Renal cortex interstitium (tissue), 3 donors: ENCODE results near the gene NEU1. TPM values are rescaled to one million over a fixed set of nuclear protein-coding genes. Genes with fewer than 3 reads are reported as not detected.

Source experiments
- polyA plus RNA-seq, 3 donors: library from polyadenylated mRNA; unstranded; fragments of 120-200 nt; gene quantifications; one replicate each; pipeline ENCODE4 v1.2.1, GENCODE V29; 2013; ENCODE audit not compliant: insufficient read length in 3 of 3

The NEU1 gene
- polyA plus RNA-seq, 3 donors = 74.6 to 79.3 (median 78.1) TPM

Other genes with a start within 250 kb of the NEU1 start
- gene AIF1, start 247.6 kb downstream of the NEU1 start, polyA plus RNA-seq = 10 to 100 TPM; 63.3 to 80.6 (median 78.2) TPM
- 100 to 1,000 TPM; 161 to 211 (median 207) TPM for gene PRRC2A, start 242.1 kb downstream of the NEU1 start, polyA plus RNA-seq
- 100 to 1,000 TPM; 243 to 263 (median 257) TPM for gene BAG6, start 210.2 kb downstream of the NEU1 start, polyA plus RNA-seq
- 100 to 1,000 TPM; 105 to 114 (median 110) TPM for gene APOM, start 206.9 kb downstream of the NEU1 start, polyA plus RNA-seq
- 10 to 100 TPM; 17.3 to 22.9 (median 18.4) TPM for gene C6orf47, start 202.0 kb downstream of the NEU1 start, polyA plus RNA-seq
- gene GPANK1, start 197.8 kb downstream of the NEU1 start, polyA plus RNA-seq = 10 to 100 TPM; 28.1 to 33.1 (median 29.9) TPM
- 100 to 1,000 TPM; 232 to 252 (median 246) TPM for gene CSNK2B, start 196.7 kb downstream of the NEU1 start, polyA plus RNA-seq
- 10 to 100 TPM; 22.8 to 30.6 (median 25.3) TPM for gene LY6G5B, start 192.8 kb downstream of the NEU1 start, polyA plus RNA-seq
- gene LY6G5C, start 181.8 kb downstream of the NEU1 start, polyA plus RNA-seq = 1 to 10 TPM; 2.4 to 3.5 (median 3.4) TPM
- gene ABHD16A, start 159.5 kb downstream of the NEU1 start, polyA plus RNA-seq = 10 to 100 TPM; 52.4 to 70.9 (median 61.6) TPM
- gene LY6G6F, start 156.0 kb downstream of the NEU1 start, polyA plus RNA-seq = 1 to 10 TPM in 1 of 3 donors, under 1 TPM in 2; 0.44 to 1.2 (median 0.73) TPM
- under 1 TPM in 1 of 3 donors, not detected in 2; 0.20 TPM for gene LY6G6D, start 147.5 kb downstream of the NEU1 start, polyA plus RNA-seq
- under 1 TPM in 2 of 3 donors, not detected in 1; 0.26 to 0.41 TPM for gene LY6G6C, start 141.1 kb downstream of the NEU1 start, polyA plus RNA-seq
- 1 to 10 TPM; 1.6 TPM for gene MPIG6B, start 139.4 kb downstream of the NEU1 start, polyA plus RNA-seq
- 100 to 1,000 TPM; 152 to 237 (median 188) TPM for gene DDAH2, start 133.5 kb downstream of the NEU1 start, polyA plus RNA-seq
- 100 to 1,000 TPM; 268 to 296 (median 292) TPM for gene CLIC1, start 126.3 kb downstream of the NEU1 start, polyA plus RNA-seq
- gene MSH5, start 122.8 kb downstream of the NEU1 start, polyA plus RNA-seq = 10 to 100 TPM; 21.4 to 59.0 (median 22.1) TPM
- gene SAPCD1, start 100.2 kb downstream of the NEU1 start, polyA plus RNA-seq = 10 to 100 TPM in 2 of 3 donors, 1 to 10 TPM in 1; 6.8 to 17.2 (median 10.0) TPM
- gene VWA7, start 85.5 kb downstream of the NEU1 start, polyA plus RNA-seq = 10 to 100 TPM in 1 of 3 donors, 1 to 10 TPM in 2; 7.3 to 13.9 (median 8.5) TPM
- 10 to 100 TPM; 58.7 to 72.2 (median 61.2) TPM for gene VARS1, start 67.1 kb downstream of the NEU1 start, polyA plus RNA-seq
- 10 to 100 TPM; 72.1 to 90.4 (median 82.4) TPM for gene LSM2, start 55.9 kb downstream of the NEU1 start, polyA plus RNA-seq
- 1 to 10 TPM; 3.3 to 5.0 (median 4.0) TPM for gene HSPA1L, start 47.5 kb downstream of the NEU1 start, polyA plus RNA-seq
- gene HSPA1A, start 47.3 kb downstream of the NEU1 start, polyA plus RNA-seq = 100 to 1,000 TPM in 2 of 3 donors, 10 to 100 TPM in 1; 84.4 to 121 (median 116) TPM
- 100 to 1,000 TPM; 119 to 167 (median 142) TPM for gene HSPA1B, start 35.1 kb downstream of the NEU1 start, polyA plus RNA-seq
- 10 to 100 TPM; 40.7 to 82.8 (median 51.9) TPM for gene SLC44A4, start 16.2 kb upstream of the NEU1 start, polyA plus RNA-seq
- 10 to 100 TPM; 74.6 to 98.4 (median 83.9) TPM for gene EHMT2, start 34.9 kb upstream of the NEU1 start, polyA plus RNA-seq
- 10 to 100 TPM; 23.4 to 35.5 (median 23.6) TPM for gene ZBTB12, start 39.3 kb upstream of the NEU1 start, polyA plus RNA-seq
- gene C2, start 64.9 kb upstream of the NEU1 start, polyA plus RNA-seq = 1 to 10 TPM; 3.0 to 4.2 (median 4.0) TPM
- 1 to 10 TPM; 5.2 to 8.7 (median 6.6) TPM for gene CFB, start 83.3 kb upstream of the NEU1 start, polyA plus RNA-seq
- 100 to 1,000 TPM in 1 of 3 donors, 10 to 100 TPM in 2; 89.5 to 103 (median 91.3) TPM for gene NELFE, start 96.2 kb upstream of the NEU1 start, polyA plus RNA-seq
- 10 to 100 TPM; 42.3 to 49.0 (median 47.7) TPM for gene SKIC2, start 96.4 kb upstream of the NEU1 start, polyA plus RNA-seq
- gene DXO, start 109.3 kb upstream of the NEU1 start, polyA plus RNA-seq = 10 to 100 TPM; 22.1 to 32.3 (median 31.7) TPM
- gene C4A, start 119.2 kb upstream of the NEU1 start, polyA plus RNA-seq = 10 to 100 TPM; 15.7 to 22.4 (median 22.4) TPM
- gene C4B, start 152.0 kb upstream of the NEU1 start, polyA plus RNA-seq = 10 to 100 TPM; 17.4 to 23.3 (median 22.1) TPM
- 1 to 10 TPM in 1 of 3 donors, under 1 TPM in 2; 0.24 to 1.0 (median 0.29) TPM for gene CYP21A2, start 175.6 kb upstream of the NEU1 start, polyA plus RNA-seq
- gene TNXB, start 246.5 kb upstream of the NEU1 start, polyA plus RNA-seq = 1 to 10 TPM; 3.4 to 7.9 (median 6.1) TPM